Stimulated activated CD8-positive, alpha-beta memory T cell treated with anti-CD3 and anti-CD28 coated beads, Interleukin-12 subunit alpha, Interleukin-12 subunit beta, amount 100 ng/mL, for 4 hours (primary cell): Measurements from ENCODE around the gene GJC2.

Experiments used
- DNase-seq: peaks from one replicate; pipeline ENCODE4 v3.0.0-alpha.2; 2020; ENCODE audit warnings: low read depth

The GJC2 gene

DNA sequence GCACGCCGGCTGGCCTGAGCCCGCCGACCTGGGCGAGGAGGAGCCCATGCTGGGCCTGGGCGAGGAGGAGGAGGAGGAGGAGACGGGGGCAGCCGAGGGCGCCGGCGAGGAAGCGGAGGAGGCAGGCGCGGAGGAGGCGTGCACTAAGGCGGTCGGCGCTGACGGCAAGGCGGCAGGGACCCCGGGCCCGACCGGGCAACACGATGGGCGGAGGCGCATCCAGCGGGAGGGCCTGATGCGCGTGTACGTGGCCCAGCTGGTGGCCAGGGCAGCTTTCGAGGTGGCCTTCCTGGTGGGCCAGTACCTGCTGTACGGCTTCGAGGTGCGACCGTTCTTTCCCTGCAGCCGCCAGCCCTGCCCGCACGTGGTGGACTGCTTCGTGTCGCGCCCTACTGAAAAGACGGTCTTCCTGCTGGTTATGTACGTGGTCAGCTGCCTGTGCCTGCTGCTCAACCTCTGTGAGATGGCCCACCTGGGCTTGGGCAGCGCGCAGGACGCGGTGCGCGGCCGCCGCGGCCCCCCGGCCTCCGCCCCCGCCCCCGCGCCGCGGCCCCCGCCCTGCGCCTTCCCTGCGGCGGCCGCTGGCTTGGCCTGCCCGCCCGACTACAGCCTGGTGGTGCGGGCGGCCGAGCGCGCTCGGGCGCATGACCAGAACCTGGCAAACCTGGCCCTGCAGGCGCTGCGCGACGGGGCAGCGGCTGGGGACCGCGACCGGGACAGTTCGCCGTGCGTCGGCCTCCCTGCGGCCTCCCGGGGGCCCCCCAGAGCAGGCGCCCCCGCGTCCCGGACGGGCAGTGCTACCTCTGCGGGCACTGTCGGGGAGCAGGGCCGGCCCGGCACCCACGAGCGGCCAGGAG, 8.6 kb downstream of the GJC2 start:
- no peak for DNase-seq

DNA sequence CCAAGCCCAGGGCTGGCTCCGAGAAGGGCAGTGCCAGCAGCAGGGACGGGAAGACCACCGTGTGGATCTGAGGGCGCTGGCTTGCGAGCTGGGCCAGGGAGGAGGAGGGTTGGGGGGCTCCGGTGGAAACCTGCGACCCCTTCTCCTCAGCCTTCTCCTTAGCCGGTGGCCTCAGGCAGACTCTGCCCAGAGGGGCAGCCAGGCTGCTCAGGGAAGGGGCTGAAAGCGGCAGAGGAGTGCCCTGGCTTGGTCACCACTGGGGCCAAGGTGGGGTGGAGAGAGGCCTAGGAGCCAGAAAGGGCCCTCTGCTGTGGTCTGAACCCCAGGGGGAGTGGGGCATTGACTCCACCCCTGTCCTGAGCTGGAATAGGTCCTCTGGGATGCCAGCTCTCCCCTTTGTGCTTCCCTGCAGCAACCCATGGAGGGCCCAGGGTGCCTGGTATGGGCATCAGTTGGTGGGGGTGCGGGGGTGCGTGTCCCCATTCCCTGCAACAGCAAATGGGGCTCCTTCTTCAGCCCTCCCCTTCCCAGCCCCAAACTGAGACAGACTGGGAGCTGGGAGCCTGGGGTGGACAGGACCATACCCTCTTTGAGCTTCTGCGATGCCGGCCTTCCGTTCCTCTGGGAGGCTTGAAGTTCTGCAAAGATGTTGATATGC, 9.4 kb downstream of the GJC2 start:
- no peak for DNase-seq

DNA sequence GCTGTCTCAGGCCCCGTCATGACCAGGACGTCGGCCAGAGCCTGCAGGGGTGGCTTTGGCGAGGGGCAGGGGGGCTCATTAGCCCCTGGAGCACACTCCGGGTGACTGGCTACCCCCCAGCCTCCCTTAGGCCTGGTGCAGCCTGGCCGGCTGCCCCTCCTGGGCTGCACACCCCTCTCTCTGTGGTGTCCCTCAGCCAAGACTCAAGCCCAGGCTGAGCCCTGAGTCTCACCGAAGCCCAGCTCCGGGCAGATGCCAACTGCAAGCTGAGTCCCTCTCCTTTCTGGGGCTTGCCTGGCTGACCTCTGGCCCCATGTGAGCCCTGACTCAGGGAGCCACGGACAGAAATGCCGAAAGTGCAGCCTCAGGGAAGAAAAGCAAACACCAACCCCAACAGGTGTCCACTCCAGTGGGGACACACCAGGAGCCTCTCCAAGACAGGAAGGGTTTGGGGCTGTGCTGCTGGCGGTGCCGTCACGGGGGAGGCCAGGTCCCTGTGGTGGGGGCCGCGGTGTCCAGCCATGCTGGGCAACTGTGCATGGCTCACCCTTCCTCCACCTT, 10.6 kb downstream of the GJC2 start:
- no peak for DNase-seq

DNA sequence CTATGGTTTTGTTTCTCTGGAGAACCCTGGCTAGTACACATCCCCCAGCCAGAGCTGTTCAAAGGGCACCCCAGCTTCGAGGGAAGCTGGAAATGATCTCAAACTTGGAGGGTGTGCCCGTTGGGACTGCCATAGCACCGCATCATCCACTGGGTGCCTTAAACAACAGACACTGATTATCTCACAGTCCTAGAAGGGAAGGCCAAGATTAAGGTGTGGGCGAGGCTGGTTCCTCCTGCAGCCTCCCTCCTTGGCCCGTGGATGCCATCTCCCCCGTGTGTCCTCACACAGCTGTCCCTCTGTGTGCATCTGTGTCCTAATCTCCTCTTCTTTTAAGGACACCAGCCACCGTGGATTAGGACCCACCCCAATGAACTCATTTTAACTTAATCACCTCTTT, 11.6 kb downstream of the GJC2 start:
- no peak for DNase-seq

DNA sequence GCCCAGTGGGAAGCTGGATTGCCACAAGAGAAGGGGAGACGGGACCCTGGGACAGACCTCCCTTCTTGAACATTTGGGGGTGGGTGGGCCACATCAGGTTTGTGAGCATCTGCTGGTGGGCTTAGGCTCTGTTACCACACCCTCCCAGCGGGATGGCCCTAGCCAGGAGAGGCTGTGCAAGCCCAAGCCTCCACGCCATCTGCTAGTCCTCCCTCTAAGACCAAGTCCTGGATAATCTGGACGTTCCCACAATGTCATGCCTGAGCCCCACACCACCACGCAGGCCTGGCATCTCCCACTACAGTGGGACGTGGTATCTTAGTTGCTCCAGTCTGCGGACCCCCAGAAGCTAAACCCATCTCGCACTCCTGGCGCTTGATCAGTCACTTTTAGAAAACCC, 12.1 kb downstream of the GJC2 start:
- DNase-seq, result no peak

DNA sequence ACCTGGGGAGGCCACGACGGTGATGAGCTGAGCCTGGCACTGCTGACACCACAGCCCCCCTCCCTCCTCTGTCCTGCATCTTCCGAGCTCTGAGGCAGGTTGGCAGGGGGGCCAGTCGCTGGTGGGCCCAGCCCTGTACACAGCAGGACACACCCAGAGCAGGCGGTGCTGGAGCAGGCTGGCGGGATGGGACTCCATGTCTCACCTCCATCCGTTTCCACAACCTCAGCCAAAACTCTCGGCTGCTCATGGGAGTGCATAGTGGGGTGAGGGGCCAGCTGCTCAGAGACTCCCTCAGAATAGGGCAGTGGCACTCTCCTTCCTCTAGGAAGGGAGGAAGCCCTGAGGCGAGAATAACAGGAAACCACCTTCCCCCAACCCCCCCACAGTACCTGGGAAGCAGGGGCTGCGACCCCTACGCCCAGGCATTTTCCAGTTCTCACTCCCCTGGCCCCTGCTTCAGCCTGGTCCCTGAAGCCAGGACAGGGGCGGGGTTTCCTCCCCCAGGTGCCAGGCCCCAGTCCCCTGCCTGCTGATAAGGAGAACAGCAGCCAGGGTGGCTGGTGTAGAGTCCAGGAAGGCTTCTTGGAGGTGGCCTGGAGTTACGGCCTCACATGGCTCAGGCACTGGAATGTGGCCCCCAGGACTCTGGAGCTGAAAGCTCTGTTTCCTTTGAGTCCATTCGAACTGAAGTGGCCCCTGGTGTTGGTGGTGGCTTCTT, 12.7 kb downstream of the GJC2 start:
- DNase-seq, result no peak

DNA sequence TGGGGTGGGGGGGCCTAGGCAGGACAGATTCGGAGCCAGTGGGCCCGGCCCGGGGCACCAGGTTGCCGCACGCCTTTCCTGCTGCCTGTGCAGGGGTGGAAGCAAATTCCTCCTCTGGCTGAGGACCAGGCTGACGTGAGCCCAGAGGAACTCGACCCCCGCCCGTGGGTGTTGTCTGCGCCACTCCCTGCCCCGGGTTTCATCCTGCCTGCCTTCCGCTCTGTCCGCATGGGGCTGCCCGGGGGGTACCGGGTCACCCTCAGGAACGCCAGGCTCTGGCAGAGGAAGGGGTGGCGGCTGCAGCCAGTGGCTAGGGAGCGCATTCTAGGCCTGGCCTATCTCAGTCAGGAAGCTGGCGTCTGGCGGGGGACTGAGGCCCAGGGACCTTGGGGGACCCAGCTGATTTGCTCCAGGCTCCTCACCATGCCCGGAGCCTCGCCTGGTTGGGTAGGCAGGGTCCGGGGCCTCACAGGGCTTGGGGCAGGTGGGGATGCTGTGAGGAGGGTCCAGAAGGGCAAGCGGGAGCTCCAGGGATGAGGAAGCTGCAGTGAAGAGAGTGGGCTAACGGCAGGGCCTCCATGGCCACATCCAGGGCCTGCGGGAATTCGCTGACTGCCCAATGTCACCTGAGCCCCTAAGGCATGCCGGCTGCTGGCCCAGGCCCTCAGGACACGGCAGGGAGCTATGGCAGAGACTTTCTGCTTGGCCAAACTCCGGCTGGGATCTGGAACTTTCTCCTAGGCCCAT, 13.4 kb downstream of the GJC2 start:
- no peak for DNase-seq

DNA sequence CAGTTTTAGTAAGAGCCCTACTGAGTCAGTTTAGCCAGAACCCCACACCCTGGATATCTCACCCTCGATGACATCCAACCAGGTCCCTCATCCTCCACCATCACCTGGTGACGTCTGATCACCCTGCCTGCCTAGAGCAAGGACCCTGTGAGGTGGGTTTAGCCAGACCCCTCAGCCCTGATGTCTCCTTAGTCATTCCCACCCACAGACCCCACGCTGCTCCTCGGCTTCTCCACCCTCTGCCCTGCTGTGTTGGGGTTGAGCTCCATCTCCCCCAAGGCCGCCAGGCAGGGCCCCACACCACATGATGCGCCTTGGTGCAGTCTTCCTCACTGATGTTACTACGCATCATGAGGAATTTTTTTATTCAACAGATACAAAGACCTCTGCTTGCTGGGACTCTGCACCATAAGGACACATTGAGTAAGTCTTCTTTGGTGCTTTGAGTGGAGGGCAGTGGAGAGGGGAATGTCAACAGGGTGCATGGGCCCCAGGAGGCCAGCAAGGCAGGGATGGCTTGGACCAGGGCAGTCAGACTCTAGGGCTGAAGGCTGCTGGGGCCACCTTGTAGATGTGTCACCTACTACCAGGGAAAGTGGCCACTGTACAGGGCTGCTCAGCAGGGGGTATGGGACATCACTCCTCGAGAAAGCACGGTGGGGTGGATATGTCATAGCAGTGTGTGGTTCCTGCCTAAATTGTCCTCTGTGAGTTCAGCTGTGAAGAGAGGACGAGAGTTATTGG, 14.2 kb downstream of the GJC2 start:
- DNase-seq, result no peak

DNA sequence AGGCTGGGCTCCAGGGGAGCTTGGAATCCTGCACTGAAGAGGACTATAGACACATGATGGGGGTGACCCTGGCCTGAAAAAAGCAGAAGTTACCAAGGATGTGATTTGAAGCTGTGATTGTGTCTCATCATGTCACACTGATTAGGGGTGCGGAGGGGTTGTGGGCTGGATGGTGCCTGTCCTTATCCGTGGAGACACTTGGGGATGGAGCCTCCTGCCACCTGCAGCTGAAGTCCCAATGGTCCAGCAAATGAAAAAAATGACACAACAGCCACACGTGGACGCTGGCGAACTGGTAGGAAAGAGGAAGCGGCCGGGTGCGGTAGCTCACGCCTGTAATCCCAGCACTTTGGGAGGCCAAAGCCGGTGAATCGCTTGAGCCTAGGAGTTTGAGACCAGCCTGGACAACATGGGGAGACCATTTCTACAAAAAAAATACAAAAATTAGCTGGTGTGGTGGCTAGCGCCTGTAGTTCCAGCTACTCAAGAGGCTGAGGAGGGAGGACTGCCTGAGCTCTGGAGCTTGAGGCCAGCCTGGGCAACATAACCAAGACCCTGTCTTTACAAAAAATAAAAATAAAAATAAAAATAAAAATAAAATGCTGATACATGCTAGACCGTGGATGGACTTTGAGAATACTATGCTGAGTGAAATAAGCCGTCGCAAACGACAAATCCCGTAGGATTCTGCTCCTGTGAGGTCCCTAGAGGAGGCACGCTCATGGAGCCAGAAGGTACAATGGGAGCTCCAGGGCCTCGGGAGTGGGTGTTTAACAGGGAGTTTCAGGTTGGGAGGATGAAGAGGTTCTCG, 15.0 kb downstream of the GJC2 start:
- DNase-seq, result no peak

DNA sequence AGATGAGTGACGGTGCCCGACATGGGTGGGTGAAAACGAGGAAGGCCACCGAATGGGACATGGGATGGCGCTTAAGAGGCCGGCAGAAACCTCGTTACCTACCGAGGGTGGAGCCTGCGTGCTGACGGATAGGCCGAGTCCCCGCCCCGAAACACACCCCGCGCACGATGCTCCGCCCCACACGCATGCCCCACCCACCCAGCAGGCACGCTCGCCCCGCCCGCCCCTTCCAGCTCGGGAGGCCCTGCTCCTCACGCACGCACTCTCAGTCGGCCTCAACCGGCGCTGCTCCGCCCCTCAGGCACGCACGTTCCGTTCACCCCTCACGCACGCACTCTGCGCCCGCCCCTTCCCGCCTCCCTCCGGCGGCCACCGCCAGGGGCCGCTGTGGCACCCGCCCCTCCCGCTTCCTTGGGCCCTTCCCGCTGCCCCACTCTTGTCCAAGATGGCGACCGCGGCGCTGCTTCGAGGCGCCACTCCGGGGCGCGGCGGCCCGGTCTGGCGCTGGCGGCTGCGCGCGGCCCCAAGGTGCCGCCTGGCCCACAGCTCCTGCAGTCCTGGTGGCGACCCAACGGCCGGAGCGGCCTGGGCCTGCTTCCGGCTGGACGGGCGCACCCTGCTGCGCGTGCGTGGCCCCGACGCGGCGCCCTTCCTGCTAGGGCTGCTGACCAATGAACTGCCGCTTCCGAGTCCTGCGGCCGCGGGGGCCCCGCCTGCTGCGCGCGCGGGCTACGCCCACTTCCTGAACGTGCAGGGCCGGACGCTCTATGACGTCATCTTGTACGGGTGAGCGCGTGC, 15.8 kb downstream of the GJC2 start, which contains the start of gene IBA57:
IBA57 (plus strand) TSS at position 433 of the 798 bp plus-strand sequence; CDS start at position 446, 13 bp downstream.
- DNase-seq, result peak; percentile 99

DNA sequence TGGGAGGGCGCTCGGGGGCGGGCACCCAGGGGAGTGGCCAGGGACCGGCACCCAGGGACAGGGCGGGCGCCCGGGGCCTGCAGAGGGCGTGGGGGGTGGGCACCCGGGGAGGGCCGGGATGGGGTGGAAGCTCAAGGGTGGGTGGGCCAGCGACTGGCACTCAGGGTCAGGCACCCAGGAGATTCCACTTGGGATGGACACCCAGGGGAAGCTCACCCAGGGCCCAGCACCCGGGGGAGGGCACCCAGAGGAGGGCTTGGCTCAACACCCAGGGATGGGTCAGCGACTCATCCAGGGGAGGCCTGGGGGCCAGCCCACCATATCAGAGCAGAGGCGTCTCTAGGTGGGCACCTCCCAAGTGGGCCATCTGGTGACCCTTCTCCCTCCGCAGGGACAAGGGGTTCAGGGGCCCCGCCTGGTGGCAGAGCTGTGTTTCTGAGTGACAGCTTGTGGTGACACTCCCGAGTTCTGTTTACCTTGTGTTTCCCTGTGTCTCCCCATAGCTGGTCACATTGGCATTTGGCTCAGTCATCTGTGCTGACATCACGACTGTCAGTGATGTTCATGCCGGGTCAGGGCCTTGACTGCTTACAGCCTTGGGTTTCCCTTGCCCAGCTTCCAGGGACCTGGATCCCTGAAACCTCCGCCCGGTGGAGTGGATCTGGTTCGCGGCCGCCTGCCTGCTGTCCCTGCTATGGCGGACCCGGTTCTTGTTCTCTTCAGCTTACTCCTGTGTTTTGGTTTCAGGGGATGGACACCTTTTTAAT, 16.6 kb downstream of the GJC2 start:
- no peak for DNase-seq

DNA sequence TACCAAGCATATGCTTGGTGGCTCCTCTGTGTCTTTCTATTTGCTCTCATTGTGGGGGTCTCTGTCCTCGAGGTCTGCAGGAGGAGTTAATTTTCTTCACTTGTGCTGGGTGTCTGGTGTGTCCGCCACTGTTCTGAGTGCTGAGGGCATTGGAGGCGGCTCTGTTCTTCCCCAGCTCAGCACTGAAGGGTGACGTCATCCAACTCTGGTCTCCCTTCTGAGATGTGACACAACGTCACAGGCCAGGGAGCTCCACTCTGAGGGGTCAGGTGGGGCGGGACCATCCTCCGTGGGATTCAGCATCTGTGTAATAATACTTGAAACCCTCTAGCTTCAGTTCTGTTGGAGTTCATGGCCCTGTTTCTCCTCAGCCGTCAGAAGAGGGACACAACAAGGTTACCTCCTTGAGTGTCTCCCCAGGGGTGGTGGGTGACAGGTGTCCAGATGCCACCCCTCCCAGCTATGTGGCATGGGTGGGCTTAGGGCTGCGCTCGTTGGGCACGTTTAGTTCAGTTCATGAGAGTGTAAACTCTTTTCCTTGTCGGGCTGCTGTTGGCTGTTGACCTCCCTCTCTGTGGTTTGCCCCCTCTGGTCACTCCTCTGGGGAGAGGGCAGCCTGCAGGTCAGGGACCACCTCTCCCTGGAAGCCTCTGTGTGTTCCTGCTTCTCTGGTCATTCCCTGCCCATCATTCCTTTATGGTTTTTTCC, 19.0 kb downstream of the GJC2 start:
- no peak for DNase-seq

DNA sequence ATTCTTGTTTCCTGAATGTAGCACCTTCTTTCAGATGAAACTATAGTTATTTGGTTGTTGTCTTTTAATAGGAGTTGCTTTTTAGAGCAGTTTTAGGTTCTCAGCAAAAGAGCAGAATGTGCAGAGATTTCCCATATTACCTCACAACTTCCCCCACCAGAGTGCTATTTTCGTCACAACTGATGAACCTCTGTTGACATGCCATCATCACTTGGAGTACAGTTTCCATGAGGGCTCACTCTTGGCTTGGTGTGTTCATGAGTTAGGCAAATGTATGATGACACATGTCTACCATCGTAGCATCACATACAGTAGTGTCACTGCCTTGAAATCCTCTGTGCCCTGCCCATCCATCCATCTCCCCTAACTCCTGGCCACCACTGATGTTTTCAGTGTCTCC, 19.6 kb downstream of the GJC2 start:
- DNase-seq, result no peak

DNA sequence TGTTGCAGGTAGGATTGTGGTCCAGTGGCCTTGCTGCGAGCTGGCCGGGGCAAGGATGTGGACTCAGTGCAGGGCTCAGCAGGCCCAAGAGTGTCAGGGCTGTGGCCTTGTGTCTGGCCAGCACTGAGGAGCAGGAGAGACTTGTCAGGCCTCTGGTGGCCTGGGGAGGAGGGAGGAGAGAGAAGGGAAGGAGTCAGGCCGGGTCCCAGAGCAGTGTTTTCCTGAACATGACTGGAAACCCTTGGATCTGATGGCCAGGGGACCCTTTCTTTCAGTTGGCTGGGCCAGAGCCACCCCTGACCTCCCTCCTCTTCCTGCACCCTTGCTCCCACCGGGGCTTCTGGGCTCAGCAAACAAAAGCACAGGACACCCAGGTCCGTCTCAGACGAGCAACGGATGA, 20.9 kb downstream of the GJC2 start:
- no peak for DNase-seq

DNA sequence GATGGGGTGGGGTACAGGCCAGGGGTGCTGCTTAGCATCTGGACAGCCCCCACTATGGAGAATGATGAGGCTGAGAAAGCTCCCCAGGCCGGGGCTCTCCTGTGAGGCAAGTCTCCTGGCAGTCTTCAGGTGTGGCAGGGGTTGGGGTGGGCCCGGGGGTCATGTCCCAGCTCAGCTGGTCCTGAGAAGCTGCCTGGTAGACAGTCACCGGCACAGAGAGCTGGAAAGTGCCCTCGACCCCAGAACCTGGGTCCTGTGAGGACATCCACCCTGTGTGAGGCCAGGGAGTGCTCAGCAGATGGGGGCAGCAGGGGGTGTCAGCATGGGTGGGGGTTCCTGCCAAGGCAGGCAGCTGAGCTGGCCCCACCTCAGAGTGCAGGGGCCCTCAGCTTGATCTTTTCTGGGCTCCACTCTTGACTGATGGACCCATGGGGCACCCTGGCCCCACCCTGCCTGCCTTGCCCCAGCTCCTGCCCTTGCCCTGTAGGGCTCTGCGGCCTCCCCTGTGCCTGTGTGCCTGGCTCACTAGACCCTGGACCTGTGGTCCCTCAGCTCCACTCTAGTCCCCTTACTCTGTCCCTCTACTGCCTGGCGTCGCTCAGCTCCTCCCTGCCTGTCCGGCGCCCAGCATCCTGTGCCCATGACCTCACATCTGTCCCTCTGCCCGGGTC, 21.6 kb downstream of the GJC2 start:
- DNase-seq, result no peak

DNA sequence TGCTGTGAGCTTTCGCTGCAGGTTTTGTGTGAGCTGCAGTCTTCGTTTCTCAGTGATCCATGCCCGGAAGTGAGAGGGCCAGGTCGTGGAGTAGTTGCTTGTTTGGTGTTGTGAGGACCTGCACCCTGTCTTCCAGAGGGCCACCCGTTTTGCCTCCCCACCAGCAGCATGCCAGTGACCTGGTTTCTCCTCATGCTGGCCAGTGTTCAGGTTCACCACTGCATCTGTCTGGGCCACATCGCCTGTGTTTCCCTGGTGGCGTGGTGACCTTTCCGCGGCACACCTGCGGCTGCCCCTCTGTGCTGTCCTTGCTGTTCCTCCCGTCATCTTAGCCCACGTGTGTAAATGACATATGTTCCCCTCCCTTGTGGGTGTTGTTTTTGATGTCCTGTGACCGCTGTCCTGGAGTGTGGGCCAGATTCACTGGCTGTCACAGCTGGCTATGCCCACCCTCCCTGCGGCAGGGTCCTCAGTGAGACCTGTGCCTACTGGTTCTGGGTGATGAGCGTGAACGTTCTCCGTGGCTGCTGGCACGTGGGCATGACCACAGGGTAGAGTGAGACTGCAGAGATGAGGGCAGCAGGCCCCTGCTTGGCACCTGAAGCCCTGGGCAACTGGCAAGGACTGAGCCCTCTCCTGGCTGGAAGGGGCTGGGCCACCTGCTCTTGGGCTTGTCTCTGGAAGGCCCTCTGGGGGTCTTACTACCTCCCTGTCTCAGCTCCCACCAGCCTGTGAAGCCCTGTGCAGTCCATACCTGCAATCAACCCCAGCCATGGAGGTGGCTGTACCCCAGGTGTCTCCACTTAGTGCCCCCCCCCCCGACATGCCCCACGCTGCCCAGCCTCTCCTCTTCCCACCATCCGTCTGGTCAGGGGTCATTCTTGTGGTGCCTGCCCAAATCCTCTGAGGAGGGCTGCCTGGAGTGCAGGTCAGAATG, 23.1 kb downstream of the GJC2 start:
- DNase-seq, result no peak
